GM12872 (cell line): Measurements from ENCODE around the gene PCIF1.

Experiments used
- CTCF ChIP-seq: IDR thresholded peaks from 3 replicates; pipeline ENCODE4 v1.5.1; 2011; ENCODE audit warnings: low read depth, mild to moderate bottlenecking, low read length, moderate library complexity; ENCODE audit not compliant: insufficient read depth

The PCIF1 gene

GRCh38 chr20:45948742-45949541, 14.5 kb downstream of the PCIF1 start:
- TF ChIP-seq CTCF = no peak

GRCh38 chr20:45949542-45950329, 15.3 kb downstream of the PCIF1 start:
- TF ChIP-seq CTCF = no peak

- TF ChIP-seq CTCF = no peak
Measured at GRCh38 chr20:45950330-45950646, 15.8 kb downstream of the PCIF1 start.

- TF ChIP-seq CTCF = no peak
Measured at GRCh38 chr20:45951925-45952834, 17.7 kb downstream of the PCIF1 start.

GRCh38 chr20:45952861-45953260, 18.4 kb downstream of the PCIF1 start:
- no peak for TF ChIP-seq CTCF

GRCh38 chr20:45953672-45954071, 19.2 kb downstream of the PCIF1 start:
- no peak for TF ChIP-seq CTCF
